Measurements from ENCODE around the gene SLC8A1. TPM values are rescaled to one million over a fixed set of nuclear protein-coding genes. Genes with fewer than 3 reads are reported as not detected.
A peak's percentile ranks its signal among the peaks of the same experiment; 100 is the strongest.

The SLC8A1 gene
- total RNA-seq, 1 donor from 2014 or later: 34.8 TPM

- no peaks in the 10 kb centered on the region for H3K27me3 Mint-ChIP-seq (ENCODE audit: low read depth, unreplicated experiment)
- no peak overlapping the region for H3K9ac ChIP-seq (ENCODE audit: low read length)
- peaks cover 50% of the 10 kb centered on the region for H3K4me1 Mint-ChIP-seq (ENCODE audit: low read depth, unreplicated experiment)
- H3K27ac Mint-ChIP-seq (ENCODE audit: unreplicated experiment): peak overlapping the region; percentile 28
- no peaks in the 10 kb centered on the region for H3K9me3 Mint-ChIP-seq (ENCODE audit: unreplicated experiment)
- H3K4me3 Mint-ChIP-seq (ENCODE audit: unreplicated experiment): no peak overlapping the region
- H3K36me3 ChIP-seq (ENCODE audit: insufficient read depth, low read length): no peaks in the 10 kb centered on the region
- no peaks in the 10 kb centered on the region for H3K36me3 Mint-ChIP-seq (ENCODE audit: low read depth, unreplicated experiment)
- no peaks in the 10 kb centered on the region for H3K79me2 ChIP-seq (ENCODE audit: insufficient read depth, low read length)
- H2AFZ ChIP-seq (ENCODE audit: low read depth, low read length): no peak overlapping the region
- H3K4me1 ChIP-seq (ENCODE audit: insufficient read depth, low read length): peaks cover 41% of the 10 kb centered on the region
- H3K4me3 ChIP-seq (ENCODE audit: insufficient read depth, low read depth, low read length): no peak overlapping the region
- peak; percentile 65 for FAIRE-seq
- H3K27ac ChIP-seq (ENCODE audit: low read depth, low read length): peak overlapping the region; percentile 7
- H3K27me3 ChIP-seq (ENCODE audit: insufficient read depth, low read length): no peaks in the 10 kb centered on the region
- DNase-seq (ENCODE audit: low read depth): peak; percentile 84
- no peaks in the 10 kb centered on the region for H3K9me3 ChIP-seq (ENCODE audit: insufficient read depth, low read depth, low read length)
- no peaks in the 10 kb centered on the region for H4K20me1 ChIP-seq (ENCODE audit: insufficient read depth, low read length)
- TF ChIP-seq EZH2 (IDR thresholded peaks at IDR 0.05; ENCODE audit: insufficient read depth, low read length): no peak
- no peak for TF ChIP-seq CTCF (IDR thresholded peaks at IDR 0.05; ENCODE audit: insufficient read depth, low read depth, low read length)
- H3K4me2 ChIP-seq (ENCODE audit: low read length): no peak overlapping the region
Measured at GRCh38 chr2:40095000-40095399, 356.9 kb downstream of the SLC8A1 start.

- H3K27me3 ChIP-seq (ENCODE audit: insufficient read depth, low read length): no peaks in the 10 kb centered on the region
- TF ChIP-seq CTCF (IDR thresholded peaks at IDR 0.05; ENCODE audit: insufficient read depth, low read depth, low read length) (no peak), EZH2 (IDR thresholded peaks at IDR 0.05; ENCODE audit: insufficient read depth, low read length) (no peak)
- H2AFZ ChIP-seq (ENCODE audit: low read depth, low read length): no peak overlapping the region
- no peak overlapping the region for H3K4me3 ChIP-seq (ENCODE audit: insufficient read depth, low read depth, low read length)
- no peak overlapping the region for H3K9ac ChIP-seq (ENCODE audit: low read length)
- Mint-ChIP-seq H3K27ac (ENCODE audit: unreplicated experiment) (peak overlapping the region; percentile 70), H3K27me3 (ENCODE audit: low read depth, unreplicated experiment) (no peaks in the 10 kb centered on the region), H3K9me3 (ENCODE audit: unreplicated experiment) (no peaks in the 10 kb centered on the region), H3K36me3 (ENCODE audit: low read depth, unreplicated experiment) (no peaks in the 10 kb centered on the region), H3K4me3 (ENCODE audit: unreplicated experiment) (no peak overlapping the region), H3K4me1 (ENCODE audit: low read depth, unreplicated experiment) (peaks cover 44% of the 10 kb centered on the region)
- no peaks in the 10 kb centered on the region for H3K9me3 ChIP-seq (ENCODE audit: insufficient read depth, low read depth, low read length)
- no peak overlapping the region for H3K4me2 ChIP-seq (ENCODE audit: low read length)
- peak overlapping the region; percentile 7 for H3K27ac ChIP-seq (ENCODE audit: low read depth, low read length)
- FAIRE-seq: no peak
- no peaks in the 10 kb centered on the region for H3K79me2 ChIP-seq (ENCODE audit: insufficient read depth, low read length)
- no peaks in the 10 kb centered on the region for H3K36me3 ChIP-seq (ENCODE audit: insufficient read depth, low read length)
- no peak for DNase-seq (ENCODE audit: low read depth)
- H4K20me1 ChIP-seq (ENCODE audit: insufficient read depth, low read length): no peaks in the 10 kb centered on the region
- H3K4me1 ChIP-seq (ENCODE audit: insufficient read depth, low read length): peaks cover 41% of the 10 kb centered on the region
Measured at GRCh38 chr2:40094451-40094850, 357.4 kb downstream of the SLC8A1 start.

GRCh38 chr2:40093021-40093675 is 358.7 kb downstream of the SLC8A1 start:
- Mint-ChIP-seq H3K9me3 (ENCODE audit: unreplicated experiment) (no peaks in the 10 kb centered on the region), H3K36me3 (ENCODE audit: low read depth, unreplicated experiment) (no peaks in the 10 kb centered on the region), H3K27ac (ENCODE audit: unreplicated experiment) (peak overlapping the region; percentile 87), H3K4me3 (ENCODE audit: unreplicated experiment) (peak overlapping the region; percentile 6), H3K4me1 (ENCODE audit: low read depth, unreplicated experiment) (peaks cover 39% of the 10 kb centered on the region), H3K27me3 (ENCODE audit: low read depth, unreplicated experiment) (no peaks in the 10 kb centered on the region)
- peak overlapping the region; percentile 51 for H3K9ac ChIP-seq (ENCODE audit: low read length)
- no peaks in the 10 kb centered on the region for H3K79me2 ChIP-seq (ENCODE audit: insufficient read depth, low read length)
- FAIRE-seq (peak; percentile 73), DNase-seq (ENCODE audit: low read depth) (peak; percentile 63)
- H4K20me1 ChIP-seq (ENCODE audit: insufficient read depth, low read length): no peaks in the 10 kb centered on the region
- H3K36me3 ChIP-seq (ENCODE audit: insufficient read depth, low read length): no peaks in the 10 kb centered on the region
- no peaks in the 10 kb centered on the region for H3K27me3 ChIP-seq (ENCODE audit: insufficient read depth, low read length)
- no peak for TF ChIP-seq CTCF (IDR thresholded peaks at IDR 0.05; ENCODE audit: insufficient read depth, low read depth, low read length)
- TF ChIP-seq EZH2 (IDR thresholded peaks at IDR 0.05; ENCODE audit: insufficient read depth, low read length): no peak
- peak overlapping the region; percentile 18 for H3K4me2 ChIP-seq (ENCODE audit: low read length)
- no peak overlapping the region for H3K4me3 ChIP-seq (ENCODE audit: insufficient read depth, low read depth, low read length)
- peak overlapping the region; percentile 36 for H2AFZ ChIP-seq (ENCODE audit: low read depth, low read length)
- H3K9me3 ChIP-seq (ENCODE audit: insufficient read depth, low read depth, low read length): no peaks in the 10 kb centered on the region
- peak overlapping the region; percentile 37 for H3K27ac ChIP-seq (ENCODE audit: low read depth, low read length)
- peaks cover 33% of the 10 kb centered on the region for H3K4me1 ChIP-seq (ENCODE audit: insufficient read depth, low read length)

Data from astrocyte (in vitro differentiated cells and primary cell).